Uterus (tissue), 4 donors: ENCODE data around the gene SLC5A9. TPM values are rescaled to one million over a fixed set of nuclear protein-coding genes. Genes with fewer than 3 reads are reported as not detected.

Experiments used
- DNase-seq, 2 donors: peaks; one replicate each; pipeline ENCODE4 v3.0.0-alpha.2; 2019 to 2020
- H3K27ac ChIP-seq, 2 donors: fragments of 200-600 bp; sonication (generic); 1 replicate in 1 of 2; 2 replicates in 1 of 2; pipeline ENCODE4 v1.5.1; 2016 to 2018
- H3K27me3 ChIP-seq, 2 donors: fragments of 200-600 bp; sonication (generic); one replicate each; pipeline ENCODE4 v1.5.1; 2018 to 2019; ENCODE audit warnings: control low read depth in 1 of 2
- H3K36me3 ChIP-seq, 2 donors: fragments of 200-600 bp; sonication (generic); one replicate each; pipeline ENCODE4 v1.5.1; 2019; ENCODE audit warnings: control low read depth in 1 of 2
- H3K4me1 ChIP-seq, 2 donors: fragments of 200-600 bp; sonication (generic); one replicate each; pipeline ENCODE4 v1.5.1; 2018 to 2019; ENCODE audit warnings: control low read depth in 1 of 2
- H3K4me3 ChIP-seq, 2 donors: fragments of 200-600 bp; sonication (generic); 1 replicate in 1 of 2; 2 replicates in 1 of 2; pipeline ENCODE4 v1.5.1; 2018 to 2019; ENCODE audit warnings: mild to moderate bottlenecking in 1 of 2
- H3K9me3 ChIP-seq, 2 donors: fragments of 200-600 bp; sonication (generic); one replicate each; pipeline ENCODE4 v1.5.1; 2019; ENCODE audit warnings: control low read depth in 1 of 2
- CTCF ChIP-seq, 4 experiments: fragments of 200-600 bp in 2 of 4; fragments of 450-650 bp in 2 of 4; sonication (generic) in 2 of 4; IDR thresholded peaks; one replicate each; pipeline ENCODE4 v1.5.1; 2016 to 2019; ENCODE audit warnings: antibody characterized with exemption in 4 of 4, mild to moderate bottlenecking in 2 of 4, moderate library complexity in 1 of 4
- POLR2A ChIP-seq, 2 donors: fragments of 450-650 bp; IDR thresholded peaks; one replicate each; pipeline ENCODE4 v1.6.1; 2016; ENCODE audit warnings: antibody characterized with exemption in 2 of 2, mild to moderate bottlenecking in 1 of 2, moderate library complexity in 1 of 2
- intact Hi-C: fragments of 100-400 bp; cut with DNase I; formaldehyde crosslinking; loops from one replicate; pipeline ENCODE4 v1.15.1; 2023; ENCODE audit warnings: low total_unique reads
- total RNA-seq, 4 donors: library from RNA; depleted of rRNA in 3 of 4; stranded (reverse); fragments of >200 nt in 3 of 4; gene quantifications; one replicate each; pipeline versions ENCODE4 v1.1.0 to v1.2.4, GENCODE V29; 2014 to 2023
- donor health status: DM: yes; HTN: yes; CAD: no.

The SLC5A9 gene
- total RNA-seq, 4 donors from 2014 or later: 0.21 to 0.82 TPM; not detected in 2

GRCh38 chr1:48224791-48225190 lies 2.3 kb downstream of the SLC5A9 start:
- DNase-seq: no peak
- no peak for TF ChIP-seq POLR2A (IDR thresholded peaks at IDR 0.05)
- TF ChIP-seq CTCF (IDR thresholded peaks at IDR 0.05): no peak
- Histone ChIP-seq H3K27me3 (no peaks in the 10 kb centered on the region), H3K9me3 (no peaks in the 10 kb centered on the region), H3K4me3 (no peak overlapping the region), H3K36me3 (no peaks in the 10 kb centered on the region), H3K27ac (no peak overlapping the region), H3K4me1 (no peaks in the 10 kb centered on the region)
- intact Hi-C loops: no loop called here

DNA sequence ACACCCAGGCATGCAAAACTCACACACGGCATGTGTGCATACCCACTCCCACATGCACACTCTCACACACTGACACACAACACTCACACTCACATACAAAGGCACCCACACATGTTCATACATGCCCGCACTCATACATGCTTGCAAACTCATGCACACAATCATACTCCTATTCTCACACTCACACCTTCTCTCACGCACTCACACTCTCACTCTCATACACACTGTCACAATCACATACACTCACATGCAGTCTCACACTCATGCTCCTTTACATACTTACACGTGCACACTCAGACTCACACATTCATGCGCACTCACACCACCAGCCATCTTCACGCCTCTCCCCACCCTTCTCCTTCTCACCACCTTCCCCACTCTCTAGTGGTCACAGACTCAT lies 3.1 kb downstream of the SLC5A9 start:
- H3K27me3 ChIP-seq: no peaks in the 10 kb centered on the region
- no peaks in the 10 kb centered on the region for H3K9me3 ChIP-seq
- intact Hi-C loops: no loop called here
- no peak overlapping the region for H3K4me3 ChIP-seq
- TF ChIP-seq POLR2A (IDR thresholded peaks at IDR 0.05): no peak
- no peaks in the 10 kb centered on the region for H3K36me3 ChIP-seq
- no peak overlapping the region for H3K27ac ChIP-seq
- no peaks in the 10 kb centered on the region for H3K4me1 ChIP-seq
- no peak for DNase-seq

- H3K27me3 ChIP-seq: no peaks in the 10 kb centered on the region
- H3K4me3 ChIP-seq: no peak overlapping the region
- H3K9me3 ChIP-seq: no peaks in the 10 kb centered on the region
- TF ChIP-seq POLR2A (IDR thresholded peaks at IDR 0.05): no peak
- no peak for TF ChIP-seq CTCF (IDR thresholded peaks at IDR 0.05)
- no peaks in the 10 kb centered on the region for H3K36me3 ChIP-seq
- intact Hi-C loops: no loop called here
- H3K27ac ChIP-seq: no peak overlapping the region
- DNase-seq: no peak
- H3K4me1 ChIP-seq: no peaks in the 10 kb centered on the region
Measured at GRCh38 chr1:48227165-48228013, 4.9 kb downstream of the SLC5A9 start.

DNA sequence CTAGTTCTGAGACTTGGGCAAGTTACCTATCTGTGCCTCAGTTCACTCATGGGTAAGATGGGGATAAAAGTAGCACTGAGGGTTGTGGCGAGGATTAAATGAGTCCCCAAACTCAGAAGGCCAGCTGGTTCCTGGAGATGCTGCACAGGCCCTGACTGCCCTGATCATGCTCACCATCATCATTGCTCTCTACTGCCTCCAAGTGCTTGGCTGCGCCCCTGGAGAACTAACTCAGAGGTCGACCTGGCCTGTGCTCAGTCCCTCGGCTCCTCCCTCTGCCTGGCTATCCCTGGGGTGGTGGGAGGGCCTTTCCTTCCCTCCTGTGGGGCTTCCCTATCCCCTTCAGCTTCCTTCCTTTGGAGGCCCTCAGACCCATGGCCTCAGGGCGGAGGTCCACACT lies 5.6 kb downstream of the SLC5A9 start:
- TF ChIP-seq POLR2A (IDR thresholded peaks at IDR 0.05) (no peak), CTCF (IDR thresholded peaks at IDR 0.05) (no peak)
- Histone ChIP-seq H3K9me3 (no peaks in the 10 kb centered on the region), H3K27me3 (no peaks in the 10 kb centered on the region), H3K27ac (no peak overlapping the region), H3K4me3 (no peak overlapping the region), H3K4me1 (no peaks in the 10 kb centered on the region), H3K36me3 (no peaks in the 10 kb centered on the region)
- no peak for DNase-seq
- intact Hi-C loops: no loop called here

DNA sequence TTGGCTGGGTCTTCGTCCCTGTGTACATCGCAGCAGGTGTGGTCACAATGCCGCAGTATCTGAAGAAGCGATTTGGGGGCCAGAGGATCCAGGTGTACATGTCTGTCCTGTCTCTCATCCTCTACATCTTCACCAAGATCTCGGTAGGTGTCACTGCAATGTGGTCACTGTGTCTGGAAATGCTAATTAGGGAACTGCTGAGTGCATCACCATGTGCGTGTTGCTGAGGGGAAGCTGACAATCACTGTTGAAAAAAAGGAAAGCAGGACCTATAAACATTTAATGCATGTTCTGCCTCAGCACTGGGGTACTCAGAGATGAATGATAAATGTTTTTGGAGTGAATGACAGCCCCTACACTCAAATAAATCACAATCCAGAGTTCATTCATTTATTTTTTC lies 6.8 kb downstream of the SLC5A9 start:
- TF ChIP-seq CTCF (IDR thresholded peaks at IDR 0.05) (no peak), POLR2A (IDR thresholded peaks at IDR 0.05) (no peak)
- H3K27ac ChIP-seq: no peak overlapping the region
- H3K4me3 ChIP-seq: no peak overlapping the region
- H3K36me3 ChIP-seq: no peaks in the 10 kb centered on the region
- H3K4me1 ChIP-seq: no peaks in the 10 kb centered on the region
- intact Hi-C loops: no loop called here
- H3K27me3 ChIP-seq: no peaks in the 10 kb centered on the region
- no peak for DNase-seq
- H3K9me3 ChIP-seq: no peaks in the 10 kb centered on the region
